Osteocyte (in vitro differentiated cells): ENCODE measurements around the gene ABHD16B. TPM values are rescaled to one million over a fixed set of nuclear protein-coding genes. Genes with fewer than 3 reads are reported as not detected.
A peak's percentile ranks its signal among the peaks of the same experiment; 100 is the strongest.

ENCODE experiments used
- DNase-seq: peaks from one replicate; pipeline ENCODE4 v3.0.0; 2021; ENCODE audit warnings: mixed read lengths; ENCODE audit not compliant: unreplicated experiment; ENCODE audit errors: extremely low spot score
- H3K27ac Mint-ChIP-seq: one replicate; pipeline ENCODE4 v1.8.0; 2021; ENCODE audit warnings: mild to moderate bottlenecking, mixed read lengths; ENCODE audit not compliant: unreplicated experiment
- H3K27me3 Mint-ChIP-seq: one replicate; pipeline ENCODE4 v1.8.0; 2021; ENCODE audit warnings: mixed read lengths; ENCODE audit not compliant: unreplicated experiment
- H3K36me3 Mint-ChIP-seq: one replicate; pipeline ENCODE4 v1.8.0; 2021; ENCODE audit warnings: mixed read lengths; ENCODE audit not compliant: unreplicated experiment
- H3K4me1 Mint-ChIP-seq: one replicate; pipeline ENCODE4 v1.8.0; 2021; ENCODE audit warnings: mixed read lengths; ENCODE audit not compliant: unreplicated experiment
- H3K4me3 Mint-ChIP-seq: one replicate; pipeline ENCODE4 v1.8.0; 2021; ENCODE audit warnings: mild to moderate bottlenecking, moderate library complexity, mixed read lengths; ENCODE audit not compliant: unreplicated experiment
- H3K9me3 Mint-ChIP-seq: one replicate; pipeline ENCODE4 v1.8.0; 2021; ENCODE audit warnings: mixed read lengths; ENCODE audit not compliant: unreplicated experiment
- CTCF ChIP-seq: fragments of 200-600 bp; sonication (generic); IDR thresholded peaks from 2 replicates; pipeline ENCODE4 v1.5.0; 2021; ENCODE audit warnings: antibody characterized with exemption, mild to moderate bottlenecking, moderate library complexity
- total RNA-seq: library from RNA; stranded (reverse); gene quantifications from 2 replicates; pipeline ENCODE4 v1.2.1, GENCODE V29; 2021

ABHD16B gene
- total RNA-seq, 1 donor from 2014 or later: not detected

- DNase-seq: no peak
- H3K9me3 Mint-ChIP-seq: no peaks in the 10 kb centered on the region
- H3K27me3 Mint-ChIP-seq: no peaks in the 10 kb centered on the region
- peak overlapping the region; percentile 79 for H3K4me3 Mint-ChIP-seq
- H3K36me3 Mint-ChIP-seq: peaks cover 20% of the 10 kb centered on the region
- H3K4me1 Mint-ChIP-seq: peaks cover 30% of the 10 kb centered on the region
- H3K27ac Mint-ChIP-seq: peak overlapping the region; percentile 81
- TF ChIP-seq CTCF: no peak
Observed at GRCh38 chr20:63893999-63894357, 32.7 kb downstream of the ABHD16B start.

- DNase-seq: peak; percentile 99
- TF ChIP-seq CTCF: no peak
- peaks cover 30% of the 10 kb centered on the region for H3K4me1 Mint-ChIP-seq
- no peaks in the 10 kb centered on the region for H3K27me3 Mint-ChIP-seq
- H3K4me3 Mint-ChIP-seq: peak within 1 kb of the TSS; percentile 88
- H3K36me3 Mint-ChIP-seq: peaks cover 17% of the 10 kb centered on the region
- no peaks in the 10 kb centered on the region for H3K9me3 Mint-ChIP-seq
- peak within 1 kb of the TSS; percentile 85 for H3K27ac Mint-ChIP-seq
Observed at GRCh38 chr20:63894358-63895201, 33.3 kb downstream of the ABHD16B start, which contains the start of gene DNAJC5. Gene DNAJC5, plus strand, starts transcription at chr20:63895126. Its CDS starts 33,220 bp downstream, at chr20:63928346.

GRCh38 chr20:63895202-63895951 is 34.1 kb downstream of the ABHD16B start:
- Mint-ChIP-seq H3K27ac (peak overlapping the region; percentile 85), H3K4me1 (peaks cover 30% of the 10 kb centered on the region), H3K36me3 (peaks cover 12% of the 10 kb centered on the region), H3K27me3 (no peaks in the 10 kb centered on the region), H3K4me3 (peak overlapping the region; percentile 88), H3K9me3 (no peaks in the 10 kb centered on the region)
- TF ChIP-seq CTCF: no peak
- no peak for DNase-seq

- DNase-seq: no peak
- Mint-ChIP-seq H3K9me3 (no peaks in the 10 kb centered on the region), H3K27me3 (no peaks in the 10 kb centered on the region), H3K27ac (peak overlapping the region; percentile 85), H3K4me3 (peak overlapping the region; percentile 88), H3K4me1 (peaks cover 30% of the 10 kb centered on the region), H3K36me3 (peaks cover 11% of the 10 kb centered on the region)
- no peak for TF ChIP-seq CTCF
Observed at GRCh38 chr20:63895952-63896263, 34.6 kb downstream of the ABHD16B start.
